Measurements from ENCODE around the gene PHEX.

DNA sequence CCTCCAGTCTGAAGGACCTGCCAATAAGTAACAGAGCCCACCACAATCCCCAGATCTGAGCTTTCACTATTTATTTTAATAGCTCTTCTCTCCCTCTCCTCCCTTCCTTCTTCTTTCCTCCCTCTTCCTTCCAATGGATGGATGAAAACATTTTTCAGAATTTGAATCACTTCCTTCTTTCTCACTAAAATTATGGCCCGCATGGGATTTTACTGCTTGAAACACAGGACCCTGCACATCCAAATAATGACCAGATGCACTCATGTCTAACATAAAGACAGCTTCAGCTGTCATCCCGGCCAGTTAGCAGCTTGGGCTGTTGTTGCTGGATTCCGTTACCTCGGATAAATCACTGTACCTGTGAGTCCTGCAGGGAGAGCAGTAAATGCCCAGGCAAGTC, 5.4 kb upstream of the PHEX start:
- TF ChIP-seq, protein P1, sequence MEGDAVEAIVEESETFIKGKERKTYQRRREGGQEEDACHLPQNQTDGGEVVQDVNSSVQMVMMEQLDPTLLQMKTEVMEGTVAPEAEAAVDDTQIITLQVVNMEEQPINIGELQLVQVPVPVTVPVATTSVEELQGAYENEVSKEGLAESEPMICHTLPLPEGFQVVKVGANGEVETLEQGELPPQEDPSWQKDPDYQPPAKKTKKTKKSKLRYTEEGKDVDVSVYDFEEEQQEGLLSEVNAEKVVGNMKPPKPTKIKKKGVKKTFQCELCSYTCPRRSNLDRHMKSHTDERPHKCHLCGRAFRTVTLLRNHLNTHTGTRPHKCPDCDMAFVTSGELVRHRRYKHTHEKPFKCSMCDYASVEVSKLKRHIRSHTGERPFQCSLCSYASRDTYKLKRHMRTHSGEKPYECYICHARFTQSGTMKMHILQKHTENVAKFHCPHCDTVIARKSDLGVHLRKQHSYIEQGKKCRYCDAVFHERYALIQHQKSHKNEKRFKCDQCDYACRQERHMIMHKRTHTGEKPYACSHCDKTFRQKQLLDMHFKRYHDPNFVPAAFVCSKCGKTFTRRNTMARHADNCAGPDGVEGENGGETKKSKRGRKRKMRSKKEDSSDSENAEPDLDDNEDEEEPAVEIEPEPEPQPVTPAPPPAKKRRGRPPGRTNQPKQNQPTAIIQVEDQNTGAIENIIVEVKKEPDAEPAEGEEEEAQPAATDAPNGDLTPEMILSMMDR (IDR thresholded peaks at IDR 0.05; ENCODE audit: low read depth, low read length): no peak
- TF ChIP-seq POLR2A (IDR thresholded peaks at IDR 0.05; ENCODE audit: extremely low read depth, insufficient read length): no peak
- TF ChIP-seq, protein P2, sequence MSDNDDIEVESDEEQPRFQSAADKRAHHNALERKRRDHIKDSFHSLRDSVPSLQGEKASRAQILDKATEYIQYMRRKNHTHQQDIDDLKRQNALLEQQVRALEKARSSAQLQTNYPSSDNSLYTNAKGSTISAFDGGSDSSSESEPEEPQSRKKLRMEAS (IDR thresholded peaks at IDR 0.05; ENCODE audit: low read depth, low read length): no peak

Measured in NB4 (cell line).